ENCODE measurements around the gene TNFSF9.

Gene TNFSF9, protein sequence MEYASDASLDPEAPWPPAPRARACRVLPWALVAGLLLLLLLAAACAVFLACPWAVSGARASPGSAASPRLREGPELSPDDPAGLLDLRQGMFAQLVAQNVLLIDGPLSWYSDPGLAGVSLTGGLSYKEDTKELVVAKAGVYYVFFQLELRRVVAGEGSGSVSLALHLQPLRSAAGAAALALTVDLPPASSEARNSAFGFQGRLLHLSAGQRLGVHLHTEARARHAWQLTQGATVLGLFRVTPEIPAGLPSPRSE

DNA sequence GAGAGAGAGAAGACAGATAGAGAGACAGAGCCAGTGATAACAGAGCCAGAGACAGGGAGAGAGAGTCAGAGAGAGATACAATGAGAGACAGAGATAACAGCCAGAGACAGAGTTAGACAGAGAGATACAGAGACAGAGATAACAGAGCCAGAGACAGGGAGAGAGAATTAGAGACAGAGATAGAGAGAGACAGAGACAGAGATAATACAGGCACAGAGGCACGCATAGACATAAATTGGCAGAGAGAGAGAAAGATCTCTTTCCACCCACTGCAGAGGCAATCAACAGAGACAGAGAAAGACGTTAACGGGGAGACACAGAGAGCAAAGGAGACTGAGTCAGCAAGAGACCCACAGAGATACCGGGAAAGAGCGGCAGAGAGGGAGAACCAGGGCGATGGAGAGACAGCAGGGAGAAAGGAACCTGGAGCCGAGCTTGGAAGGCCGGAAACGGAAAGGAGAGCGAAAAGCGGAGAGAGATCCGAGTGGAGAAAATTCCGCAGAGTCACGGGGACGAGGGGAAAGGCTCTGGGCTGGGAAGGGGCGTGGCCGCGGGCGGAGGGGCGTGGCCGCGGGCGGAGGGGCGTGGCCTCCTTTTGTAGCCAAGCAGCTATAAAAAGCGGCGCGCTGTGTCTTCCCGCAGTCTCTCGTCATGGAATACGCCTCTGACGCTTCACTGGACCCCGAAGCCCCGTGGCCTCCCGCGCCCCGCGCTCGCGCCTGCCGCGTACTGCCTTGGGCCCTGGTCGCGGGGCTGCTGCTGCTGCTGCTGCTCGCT lies at the start of gene TNFSF9:
TSS of gene TNFSF9 (plus strand) at position 641 of the 777 bp plus-strand sequence. CDS start at position 652, 11 bp downstream.
- H3K27ac ChIP-seq: peak within 1 kb of the TSS; percentile 47; the same call in 1 of the 2 replicates
- TF ChIP-seq, protein P1, sequence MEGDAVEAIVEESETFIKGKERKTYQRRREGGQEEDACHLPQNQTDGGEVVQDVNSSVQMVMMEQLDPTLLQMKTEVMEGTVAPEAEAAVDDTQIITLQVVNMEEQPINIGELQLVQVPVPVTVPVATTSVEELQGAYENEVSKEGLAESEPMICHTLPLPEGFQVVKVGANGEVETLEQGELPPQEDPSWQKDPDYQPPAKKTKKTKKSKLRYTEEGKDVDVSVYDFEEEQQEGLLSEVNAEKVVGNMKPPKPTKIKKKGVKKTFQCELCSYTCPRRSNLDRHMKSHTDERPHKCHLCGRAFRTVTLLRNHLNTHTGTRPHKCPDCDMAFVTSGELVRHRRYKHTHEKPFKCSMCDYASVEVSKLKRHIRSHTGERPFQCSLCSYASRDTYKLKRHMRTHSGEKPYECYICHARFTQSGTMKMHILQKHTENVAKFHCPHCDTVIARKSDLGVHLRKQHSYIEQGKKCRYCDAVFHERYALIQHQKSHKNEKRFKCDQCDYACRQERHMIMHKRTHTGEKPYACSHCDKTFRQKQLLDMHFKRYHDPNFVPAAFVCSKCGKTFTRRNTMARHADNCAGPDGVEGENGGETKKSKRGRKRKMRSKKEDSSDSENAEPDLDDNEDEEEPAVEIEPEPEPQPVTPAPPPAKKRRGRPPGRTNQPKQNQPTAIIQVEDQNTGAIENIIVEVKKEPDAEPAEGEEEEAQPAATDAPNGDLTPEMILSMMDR (conservative IDR thresholded peaks at IDR 0.05): no peak

DNA sequence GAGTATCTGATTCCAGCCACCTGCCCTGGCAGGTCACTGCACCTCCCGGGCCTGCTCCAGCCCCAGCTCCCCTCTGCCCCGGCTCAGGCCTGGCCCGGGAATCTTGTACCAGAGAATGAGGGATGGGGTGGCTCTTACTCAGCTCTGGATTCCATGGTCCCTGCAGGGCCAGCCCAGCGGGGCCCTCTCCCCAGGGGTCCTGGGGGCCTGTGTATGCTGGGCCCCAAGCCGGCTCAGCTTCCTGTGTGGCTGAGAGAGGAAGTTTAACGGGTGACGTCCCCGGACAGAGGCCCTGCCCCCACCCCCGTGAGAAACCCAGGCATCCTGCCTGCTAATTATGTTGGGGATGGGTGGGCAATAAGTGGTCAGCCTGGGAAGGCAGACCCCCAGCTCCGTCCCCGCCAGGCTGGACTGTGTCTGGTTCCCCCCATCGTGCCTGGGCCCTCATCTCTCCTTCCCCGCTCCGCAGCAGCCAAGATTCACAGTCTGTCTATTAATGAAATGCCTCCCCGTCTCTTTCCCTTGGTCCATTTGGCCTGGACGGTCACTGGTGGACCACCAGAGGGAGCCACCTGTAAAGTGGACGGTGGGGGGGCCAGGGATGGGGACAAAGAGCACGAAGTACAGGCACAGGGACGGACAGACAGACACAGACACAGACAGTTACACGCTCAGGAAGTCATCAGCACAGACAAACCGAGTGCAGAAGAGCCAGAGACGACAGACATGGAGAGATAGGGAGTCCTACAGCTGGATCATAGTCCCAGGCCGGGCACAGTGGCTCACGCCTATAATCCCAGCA lies 49.1 kb upstream of the TNFSF9 start, which contains the start of gene DENND1C:
TSS of gene DENND1C (minus strand) at position 247 of the 802 bp plus-strand sequence. CDS start at position 155, 92 bp downstream.
- H3K27ac ChIP-seq: no peak within 1 kb of the TSS
- TF ChIP-seq, protein P1 (conservative IDR thresholded peaks at IDR 0.05): peak; percentile 39

DNA sequence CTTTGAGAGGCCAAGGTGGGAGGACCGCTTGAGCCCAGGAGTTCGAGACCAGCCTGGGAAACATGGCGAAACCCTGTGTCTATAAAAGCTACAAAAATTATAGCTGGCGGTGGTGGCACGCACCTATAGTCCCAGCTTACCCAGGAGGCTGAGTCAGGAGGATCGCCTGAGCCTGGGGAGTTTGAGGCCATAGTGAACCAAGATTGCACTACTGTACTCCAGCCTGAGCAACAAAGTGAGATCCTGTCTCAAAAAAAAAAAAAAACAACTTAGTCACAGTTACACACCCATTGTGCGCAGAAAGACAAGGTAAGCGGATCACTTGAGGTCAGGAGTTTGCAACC lies 48.5 kb upstream of the TNFSF9 start:
- H3K27ac ChIP-seq: no peak overlapping the region
- TF ChIP-seq, protein P1 (conservative IDR thresholded peaks at IDR 0.05): no peak

DNA sequence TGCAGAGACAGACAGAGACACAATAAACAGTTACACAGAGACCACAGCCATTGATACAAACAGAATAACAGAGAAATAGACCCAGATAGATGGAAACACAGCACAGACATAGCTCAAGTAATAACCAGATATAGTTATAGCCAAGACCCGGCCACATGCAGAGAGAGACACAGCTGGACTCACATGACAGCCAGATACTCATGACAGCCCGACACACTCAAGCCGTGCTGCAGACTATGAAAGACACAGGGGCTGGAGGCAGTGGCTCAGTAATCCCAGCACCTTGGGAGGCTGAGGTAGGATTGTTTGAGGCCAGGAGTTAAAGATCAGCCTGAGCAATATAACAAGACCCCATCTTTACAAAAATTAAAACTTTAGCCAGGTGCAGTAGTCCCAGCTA lies 47.6 kb upstream of the TNFSF9 start:
- TF ChIP-seq, protein P1 (conservative IDR thresholded peaks at IDR 0.05): no peak
- no peak overlapping the region for H3K27ac ChIP-seq

DNA sequence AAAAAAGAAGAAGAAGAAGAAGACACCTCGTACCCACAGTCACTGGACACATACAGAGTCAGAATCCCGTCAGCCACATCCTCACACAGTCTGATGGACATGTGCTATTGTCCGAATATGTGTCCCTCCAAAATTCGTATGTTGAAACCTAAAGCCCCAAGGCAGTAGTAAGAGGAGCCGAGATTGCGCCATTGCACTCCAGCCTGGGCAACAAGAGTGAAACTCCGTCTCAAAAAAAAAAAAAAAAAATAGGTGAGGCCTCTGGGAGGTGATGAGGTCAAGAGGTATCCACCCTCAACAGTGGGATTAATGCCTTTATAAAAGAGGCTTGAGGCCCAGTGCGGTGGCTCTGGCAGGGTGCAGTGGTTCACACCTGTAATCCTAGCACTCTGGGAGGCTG lies 46.6 kb upstream of the TNFSF9 start:
- no peak overlapping the region for H3K27ac ChIP-seq
- TF ChIP-seq, protein P1 (conservative IDR thresholded peaks at IDR 0.05): no peak

DNA sequence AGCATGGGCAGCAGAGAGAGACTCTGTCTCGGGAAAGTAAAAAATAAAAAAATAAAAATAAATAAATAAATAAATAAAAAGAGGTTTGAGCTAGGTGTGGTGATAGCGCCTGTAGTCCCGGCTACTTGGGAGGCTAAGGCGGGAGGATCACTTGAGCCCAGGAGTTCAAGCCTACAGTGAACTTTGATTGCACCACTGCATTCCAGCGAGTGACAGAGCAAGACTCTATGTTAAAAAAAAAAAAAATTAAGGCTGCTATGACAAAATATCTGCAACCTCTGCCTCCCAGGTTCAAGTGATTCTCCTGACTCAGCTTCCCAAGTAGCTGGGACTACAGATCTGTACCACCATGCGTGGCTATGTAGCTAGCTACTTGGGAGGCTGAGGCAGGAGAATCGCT lies 46.0 kb upstream of the TNFSF9 start:
- TF ChIP-seq, protein P1 (conservative IDR thresholded peaks at IDR 0.05): no peak
- H3K27ac ChIP-seq: no peak overlapping the region

Data from VCaP (cell line).